Measurements from ENCODE around the gene ZNF341.

DNA sequence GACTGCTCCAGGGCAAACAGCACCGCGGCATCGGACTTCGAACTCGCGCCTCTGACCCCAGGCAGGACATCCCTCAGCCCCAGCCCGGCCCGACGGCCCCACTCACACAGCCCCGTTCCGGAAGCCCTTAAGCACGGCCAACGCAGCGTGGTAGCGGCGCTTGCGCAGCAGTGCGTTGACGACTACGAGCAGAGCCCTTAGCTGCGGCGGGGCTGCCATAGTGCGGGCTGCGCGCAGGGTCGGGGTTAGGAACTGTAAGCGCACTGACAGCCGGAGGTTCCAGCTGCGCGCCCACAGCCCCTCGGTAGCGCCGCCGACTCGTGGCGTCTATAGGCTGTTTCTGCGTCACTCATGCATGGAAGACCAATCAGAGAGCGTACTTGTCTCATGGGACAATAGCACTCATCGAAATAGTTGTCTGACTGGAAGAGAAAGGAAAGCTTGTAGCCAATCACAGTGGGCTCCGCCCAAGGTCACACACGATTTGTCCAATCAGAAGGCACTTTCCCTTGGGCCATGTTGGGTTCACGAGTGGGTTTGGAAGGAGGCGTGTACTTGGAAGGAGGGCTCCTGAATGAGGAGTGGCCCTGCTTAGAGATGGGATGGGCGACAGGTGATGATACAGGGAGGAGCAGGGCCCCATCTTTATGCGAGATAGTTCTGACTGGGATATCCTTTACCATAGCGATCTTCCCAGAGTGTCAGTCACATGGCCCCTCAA is 11.6 kb upstream of the ZNF341 start, which contains the start of gene PXMP4:
- TF ChIP-seq CTCF (IDR thresholded peaks at IDR 0.05; ENCODE audit: low read length) (no peak), EZH2 (optimal IDR thresholded peaks at IDR 0.05; ENCODE audit: low read depth, low read length) (no peak)

Measured in MM.1S (cell line).